ENCODE measurements around the gene TNNI3K. TPM values are rescaled to one million over a fixed set of nuclear protein-coding genes. Genes with fewer than 3 reads are reported as not detected.
A peak's percentile ranks its signal among the peaks of the same experiment; 100 is the strongest.

TNNI3K gene
- total RNA-seq, 1 experiment from 2014 or later: not detected

- DNase-seq (ENCODE audit: low spot score): peak; percentile 69
- TF ChIP-seq CTCF (conservative IDR thresholded peaks at IDR 0.05; ENCODE audit: low read depth, low read length): no peak
- TF ChIP-seq EZH2 (IDR thresholded peaks at IDR 0.05; ENCODE audit: borderline replicate concordance, low read depth, low read length, poor library complexity, severe bottlenecking): no peak
- H3K36me3 ChIP-seq (ENCODE audit: insufficient read depth, low read length, poor library complexity, severe bottlenecking): no peaks in the 10 kb centered on the region
- no peaks in the 10 kb centered on the region for H3K27me3 ChIP-seq (replicated peaks; ENCODE audit: insufficient read depth, low read depth, low read length, poor library complexity)
- intact Hi-C loops (cut with micrococcal nuclease; ENCODE audit: unreplicated experiment): no loop called here
- H3K27ac ChIP-seq (ENCODE audit: low read depth, low read length, poor library complexity, severe bottlenecking): no peak overlapping the region
- ChIA-PET POLR2A (ENCODE audit: low non-redundant PET) (no interaction called here), CTCF (no interaction called here)
- H3K9me3 ChIP-seq (ENCODE audit: low read depth, low read length, poor library complexity, severe bottlenecking): no peaks in the 10 kb centered on the region
- no peak overlapping the region for H3K4me3 ChIP-seq (ENCODE audit: low read depth, low read length, poor library complexity, severe bottlenecking)
- BruUV-seq (replicated peaks): no TSS peak
- H3K4me1 ChIP-seq (ENCODE audit: insufficient read depth, low read length, poor library complexity, severe bottlenecking): no peaks in the 10 kb centered on the region
These were observed 108.0 kb downstream of the TNNI3K start for GRCh38 chr1:74343216-74343615.

- Histone ChIP-seq H3K27me3 (replicated peaks; ENCODE audit: insufficient read depth, low read depth, low read length, poor library complexity) (no peaks in the 10 kb centered on the region), H3K36me3 (ENCODE audit: insufficient read depth, low read length, poor library complexity, severe bottlenecking) (no peaks in the 10 kb centered on the region), H3K4me1 (ENCODE audit: insufficient read depth, low read length, poor library complexity, severe bottlenecking) (no peaks in the 10 kb centered on the region), H3K9me3 (ENCODE audit: low read depth, low read length, poor library complexity, severe bottlenecking) (no peaks in the 10 kb centered on the region), H3K4me3 (ENCODE audit: low read depth, low read length, poor library complexity, severe bottlenecking) (no peak overlapping the region), H3K27ac (ENCODE audit: low read depth, low read length, poor library complexity, severe bottlenecking) (no peak overlapping the region)
- ChIA-PET POLR2A (ENCODE audit: low non-redundant PET) (no interaction called here), CTCF (no interaction called here)
- BruUV-seq (replicated peaks): no TSS peak
- intact Hi-C loops (cut with micrococcal nuclease; ENCODE audit: unreplicated experiment): no loop called here
- no peak for DNase-seq (ENCODE audit: low spot score)
- no peak for TF ChIP-seq EZH2 (IDR thresholded peaks at IDR 0.05; ENCODE audit: borderline replicate concordance, low read depth, low read length, poor library complexity, severe bottlenecking)
- TF ChIP-seq CTCF (conservative IDR thresholded peaks at IDR 0.05; ENCODE audit: low read depth, low read length): no peak
These were observed 109.2 kb downstream of the TNNI3K start for GRCh38 chr1:74344387-74344786.

- BruUV-seq (replicated peaks): no TSS peak
- H3K9me3 ChIP-seq (ENCODE audit: low read depth, low read length, poor library complexity, severe bottlenecking): no peaks in the 10 kb centered on the region
- no peaks in the 10 kb centered on the region for H3K4me1 ChIP-seq (ENCODE audit: insufficient read depth, low read length, poor library complexity, severe bottlenecking)
- ChIA-PET POLR2A (ENCODE audit: low non-redundant PET) (no interaction called here), CTCF (no interaction called here)
- no peak for TF ChIP-seq CTCF (conservative IDR thresholded peaks at IDR 0.05; ENCODE audit: low read depth, low read length)
- no peak for TF ChIP-seq EZH2 (IDR thresholded peaks at IDR 0.05; ENCODE audit: borderline replicate concordance, low read depth, low read length, poor library complexity, severe bottlenecking)
- no peak overlapping the region for H3K4me3 ChIP-seq (ENCODE audit: low read depth, low read length, poor library complexity, severe bottlenecking)
- no peaks in the 10 kb centered on the region for H3K36me3 ChIP-seq (ENCODE audit: insufficient read depth, low read length, poor library complexity, severe bottlenecking)
- no peaks in the 10 kb centered on the region for H3K27me3 ChIP-seq (replicated peaks; ENCODE audit: insufficient read depth, low read depth, low read length, poor library complexity)
- no peak for DNase-seq (ENCODE audit: low spot score)
- no peak overlapping the region for H3K27ac ChIP-seq (ENCODE audit: low read depth, low read length, poor library complexity, severe bottlenecking)
- intact Hi-C loops (cut with micrococcal nuclease; ENCODE audit: unreplicated experiment): no loop called here
These were observed 121.3 kb downstream of the TNNI3K start for GRCh38 chr1:74356493-74356892.
